Measurements from ENCODE around the gene TIMP3. TPM values are rescaled to one million over a fixed set of nuclear protein-coding genes. Genes with fewer than 3 reads are reported as not detected.
"Not testable (repeated sequence)": the region's sequence is repeated elsewhere in the genome, so short reads cannot be mapped to it uniquely, and the experiment has no call there.

Gene TIMP3
- total RNA-seq, result under 1 TPM; 0.08 to 0.14 TPM

DNA sequence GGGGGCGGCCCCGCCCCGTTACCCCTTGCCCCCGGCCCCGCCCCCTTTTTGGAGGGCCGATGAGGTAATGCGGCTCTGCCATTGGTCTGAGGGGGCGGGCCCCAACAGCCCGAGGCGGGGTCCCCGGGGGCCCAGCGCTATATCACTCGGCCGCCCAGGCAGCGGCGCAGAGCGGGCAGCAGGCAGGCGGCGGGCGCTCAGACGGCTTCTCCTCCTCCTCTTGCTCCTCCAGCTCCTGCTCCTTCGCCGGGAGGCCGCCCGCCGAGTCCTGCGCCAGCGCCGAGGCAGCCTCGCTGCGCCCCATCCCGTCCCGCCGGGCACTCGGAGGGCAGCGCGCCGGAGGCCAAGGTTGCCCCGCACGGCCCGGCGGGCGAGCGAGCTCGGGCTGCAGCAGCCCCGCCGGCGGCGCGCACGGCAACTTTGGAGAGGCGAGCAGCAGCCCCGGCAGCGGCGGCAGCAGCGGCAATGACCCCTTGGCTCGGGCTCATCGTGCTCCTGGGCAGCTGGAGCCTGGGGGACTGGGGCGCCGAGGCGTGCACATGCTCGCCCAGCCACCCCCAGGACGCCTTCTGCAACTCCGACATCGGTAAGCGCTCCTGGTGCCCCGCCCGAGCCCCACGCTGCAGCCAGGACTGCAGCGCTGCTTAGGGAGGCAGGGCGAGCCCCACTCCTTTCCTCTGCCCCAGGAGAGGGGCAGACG, at the start of gene TIMP3:
TSS of gene TIMP3 (plus strand) at position 169 of the 700 bp plus-strand sequence. CDS start at position 466, 297 bp downstream.
- Mint-ChIP-seq H3K9me3 (no peaks in the 10 kb centered on the region), H3K4me3 (no peak within 1 kb of the TSS), H3K4me1 (peaks cover 6% of the 10 kb centered on the region), H3K27ac (no peak within 1 kb of the TSS), H3K27me3 (peaks cover 64% of the 10 kb centered on the region), H3K36me3 (no peaks in the 10 kb centered on the region)
- DNase-seq, result peak; percentile 29

DNA sequence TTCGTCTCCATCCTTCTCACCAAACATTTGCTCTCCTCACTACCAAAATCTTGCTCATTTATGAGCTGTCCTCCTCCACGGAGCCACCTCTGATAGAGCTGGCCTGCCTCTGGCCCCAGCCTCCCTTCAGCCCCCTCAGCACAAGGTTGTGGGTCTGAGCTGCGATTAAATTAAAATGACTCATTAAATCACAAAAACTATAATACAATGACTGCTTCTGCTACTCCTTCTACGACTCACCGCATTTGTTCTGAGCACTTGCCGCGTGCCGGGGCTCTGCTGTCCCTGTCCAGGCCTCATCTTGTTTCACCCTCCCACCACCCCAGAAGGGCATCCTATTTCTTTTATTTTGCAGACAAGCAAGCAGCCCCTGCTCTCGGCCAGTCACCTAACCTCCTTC, 49.2 kb upstream of the TIMP3 start:
- H3K4me3 Mint-ChIP-seq, result no peak overlapping the region

DNA sequence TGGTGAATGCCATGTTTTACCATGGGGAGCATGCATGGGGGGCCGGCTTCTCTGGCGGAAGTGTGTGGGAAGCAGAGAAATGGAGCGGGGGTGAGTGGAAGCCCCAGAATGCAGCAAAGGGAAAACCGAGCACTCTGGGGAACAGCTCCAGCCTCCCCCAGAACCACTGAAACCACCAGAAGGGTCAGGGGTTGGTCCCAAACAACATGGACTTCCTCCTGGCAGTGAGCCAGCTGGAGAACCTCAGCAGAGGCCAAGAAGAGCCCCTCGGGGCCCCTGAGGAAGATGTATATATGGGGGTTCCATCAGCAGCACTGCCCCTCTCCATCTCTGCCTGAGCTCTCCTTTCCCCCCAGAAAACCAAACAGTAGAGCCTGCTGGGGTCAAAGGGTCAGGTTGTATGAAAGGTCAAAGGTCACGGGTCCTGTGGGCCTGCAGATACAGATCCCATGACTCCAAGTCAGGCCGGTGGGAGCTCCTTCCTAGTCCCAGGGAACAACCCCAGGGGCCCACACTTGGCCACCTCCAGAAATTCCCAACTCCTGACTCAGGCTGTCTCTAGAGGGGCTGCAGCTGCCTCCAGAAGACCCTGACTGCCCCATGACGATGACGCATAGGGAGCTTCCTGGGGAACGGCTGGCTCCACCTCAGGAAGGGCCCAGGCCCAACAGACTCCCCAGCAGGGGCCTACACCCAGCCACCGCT, 48.5 kb upstream of the TIMP3 start:
- Mint-ChIP-seq H3K4me3 (no peak overlapping the region), H3K4me1 (peaks cover 4% of the 10 kb centered on the region), H3K9me3 (no peaks in the 10 kb centered on the region), H3K36me3 (no peaks in the 10 kb centered on the region), H3K27ac (no peak overlapping the region), H3K27me3 (no peaks in the 10 kb centered on the region)
- no peak for DNase-seq

More for the DNA sequence above, 49.2 kb upstream of the TIMP3 start:
- Mint-ChIP-seq H3K27me3 (no peaks in the 10 kb centered on the region), H3K36me3 (no peaks in the 10 kb centered on the region), H3K9me3 (no peaks in the 10 kb centered on the region), H3K4me1 (peaks cover 4% of the 10 kb centered on the region), H3K27ac (no peak overlapping the region)
- no peak for DNase-seq

DNA sequence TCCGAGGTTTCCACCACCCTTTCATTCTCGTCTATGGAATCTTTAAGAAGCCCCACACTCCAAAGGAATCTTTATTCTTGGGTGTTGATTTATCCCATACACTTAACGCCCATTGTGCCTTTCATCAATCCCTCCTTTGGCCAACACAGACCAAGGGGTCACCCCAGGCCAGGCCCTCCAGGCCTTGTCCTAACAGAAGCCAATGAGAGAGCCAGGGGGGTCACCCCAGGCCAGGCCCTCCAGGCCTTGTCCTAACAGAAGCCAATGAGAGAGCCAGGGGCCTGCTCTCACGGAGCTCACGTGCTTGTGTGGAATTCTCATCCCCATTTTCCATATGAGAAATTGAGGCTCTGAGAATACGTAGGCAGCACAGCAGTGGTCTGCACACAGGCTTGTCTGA, 47.9 kb upstream of the TIMP3 start:
- Mint-ChIP-seq H3K36me3 (no peaks in the 10 kb centered on the region), H3K27me3 (no peaks in the 10 kb centered on the region), H3K27ac (no peak overlapping the region), H3K9me3 (no peaks in the 10 kb centered on the region), H3K4me3 (no peak overlapping the region), H3K4me1 (peaks cover 4% of the 10 kb centered on the region)
- DNase-seq, result no peak

DNA sequence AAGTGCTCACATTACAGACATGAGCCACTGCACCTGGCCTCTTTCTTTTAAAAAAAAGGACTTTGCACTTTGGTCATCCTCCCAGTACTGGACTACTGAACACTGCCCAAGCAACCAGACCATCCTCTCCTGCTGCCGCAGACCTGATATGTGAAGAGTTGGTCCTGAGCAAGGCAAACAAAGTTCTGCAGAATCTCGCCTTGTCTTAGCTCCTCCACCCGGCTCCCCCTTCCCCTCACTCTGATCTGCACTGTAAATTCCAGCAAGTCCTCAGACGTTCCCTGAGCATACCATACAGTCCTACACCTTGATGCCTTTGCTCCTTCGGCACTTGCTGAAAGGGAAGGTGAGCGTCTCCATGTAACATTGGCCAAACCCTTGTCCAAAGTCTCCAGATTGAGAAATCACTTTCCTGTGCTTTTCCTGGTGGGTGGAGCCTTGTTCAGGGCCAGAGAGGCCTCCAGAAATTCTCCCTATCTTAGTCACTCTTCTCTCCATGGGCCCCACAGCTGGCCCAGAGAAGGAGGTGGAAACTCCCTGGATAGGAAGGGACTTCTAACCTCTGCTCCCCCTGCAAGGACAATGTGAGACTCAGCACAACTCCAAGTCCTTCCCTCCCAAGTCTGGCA, 47.0 kb upstream of the TIMP3 start:
- DNase-seq, result no peak

DNA sequence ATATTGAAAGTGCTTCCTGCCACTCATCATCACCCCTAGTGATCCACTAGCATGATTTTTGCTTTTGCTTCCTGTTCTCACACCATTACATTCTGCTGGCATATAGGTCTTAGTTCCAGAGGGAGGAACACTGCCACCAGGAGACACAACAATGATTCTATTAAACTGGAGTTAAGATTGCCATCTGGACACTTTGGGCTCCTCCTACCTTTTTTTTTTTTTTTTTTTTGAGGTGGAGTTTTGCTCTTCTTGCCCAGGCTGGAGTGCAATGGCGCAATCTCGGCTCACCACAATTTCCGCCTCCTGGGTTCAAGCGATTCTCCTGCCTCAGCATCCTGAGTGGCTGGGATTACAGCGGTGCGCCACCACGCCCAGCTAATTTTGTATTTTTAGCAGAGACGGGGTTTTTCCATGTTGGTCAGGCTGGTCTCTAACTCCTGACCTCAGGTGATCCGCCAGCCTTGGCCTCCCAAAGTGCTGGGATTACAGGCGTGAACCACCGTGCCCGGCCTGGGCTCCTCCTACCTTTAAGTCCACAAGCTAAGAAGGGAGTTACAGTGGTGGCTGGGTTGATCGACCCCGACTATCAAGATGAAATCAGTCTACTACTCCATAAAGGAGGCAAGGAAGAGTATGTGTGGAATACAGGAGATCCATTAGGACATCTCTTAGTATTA, 44.3 kb upstream of the TIMP3 start:
- H3K27me3 Mint-ChIP-seq, result peaks cover 19% of the 10 kb centered on the region
- H3K4me1 Mint-ChIP-seq, H3K9me3 Mint-ChIP-seq, DNase-seq, H3K36me3 Mint-ChIP-seq, H3K4me3 Mint-ChIP-seq, H3K27ac Mint-ChIP-seq: not testable (repeated sequence)

More for the DNA sequence above, 47.0 kb upstream of the TIMP3 start:
- H3K27me3 Mint-ChIP-seq, result no peaks in the 10 kb centered on the region
- H3K27ac Mint-ChIP-seq, result no peak overlapping the region
- H3K4me1 Mint-ChIP-seq, result peaks cover 4% of the 10 kb centered on the region
- H3K9me3 Mint-ChIP-seq, result no peaks in the 10 kb centered on the region
- no peaks in the 10 kb centered on the region for H3K36me3 Mint-ChIP-seq
- no peak overlapping the region for H3K4me3 Mint-ChIP-seq

DNA sequence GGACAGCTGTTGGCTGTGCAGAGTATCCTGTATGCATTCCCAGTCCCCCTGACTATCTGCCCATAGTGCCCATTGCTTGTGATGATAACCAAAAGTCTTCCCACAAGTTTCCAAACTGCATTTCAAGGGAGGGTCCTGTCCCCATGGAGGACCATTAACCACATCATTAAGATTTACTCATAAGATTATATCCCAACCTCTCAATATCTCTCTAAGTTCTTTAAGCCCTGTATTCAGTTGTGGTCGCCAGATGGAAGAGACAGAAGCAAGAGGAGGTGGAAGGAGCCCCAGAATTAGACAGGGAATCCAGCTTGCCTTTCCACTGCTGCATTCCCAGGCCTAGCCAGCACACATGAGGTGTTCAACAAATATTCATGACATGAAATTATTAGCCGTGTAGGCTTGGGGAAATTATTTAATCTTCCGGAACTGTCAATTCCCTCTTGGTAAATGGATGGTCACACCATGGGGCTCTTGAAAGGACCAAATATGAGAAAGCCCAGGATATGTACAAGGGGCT, 42.6 kb upstream of the TIMP3 start:
- Mint-ChIP-seq H3K4me3 (no peak overlapping the region), H3K36me3 (no peaks in the 10 kb centered on the region), H3K4me1 (no peaks in the 10 kb centered on the region), H3K9me3 (no peaks in the 10 kb centered on the region), H3K27ac (no peak overlapping the region), H3K27me3 (peaks cover 32% of the 10 kb centered on the region)
- DNase-seq, result no peak

DNA sequence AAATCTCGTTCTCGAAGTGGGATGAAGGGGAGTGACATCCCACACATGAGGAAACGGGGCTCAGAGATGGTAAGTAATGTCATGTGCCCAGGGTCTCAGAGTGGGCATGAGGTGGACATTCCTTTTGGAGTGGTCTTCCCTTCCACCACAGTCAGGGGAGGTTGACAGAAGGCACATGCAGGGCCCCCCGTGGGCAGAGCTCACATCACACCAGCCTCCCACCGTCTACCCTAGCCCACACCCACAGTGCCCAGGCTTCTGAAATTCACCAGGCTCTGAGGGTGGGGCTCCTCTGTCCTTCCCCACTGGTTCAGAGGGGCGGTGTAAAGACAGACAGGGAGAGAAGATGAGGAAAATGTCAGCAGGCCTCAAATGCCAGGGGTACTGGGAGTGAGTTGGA, 41.1 kb upstream of the TIMP3 start:
- Mint-ChIP-seq H3K27ac (no peak overlapping the region), H3K9me3 (no peaks in the 10 kb centered on the region), H3K27me3 (peaks cover 32% of the 10 kb centered on the region), H3K4me1 (peaks cover 3% of the 10 kb centered on the region), H3K36me3 (no peaks in the 10 kb centered on the region), H3K4me3 (no peak overlapping the region)
- no peak for DNase-seq

DNA sequence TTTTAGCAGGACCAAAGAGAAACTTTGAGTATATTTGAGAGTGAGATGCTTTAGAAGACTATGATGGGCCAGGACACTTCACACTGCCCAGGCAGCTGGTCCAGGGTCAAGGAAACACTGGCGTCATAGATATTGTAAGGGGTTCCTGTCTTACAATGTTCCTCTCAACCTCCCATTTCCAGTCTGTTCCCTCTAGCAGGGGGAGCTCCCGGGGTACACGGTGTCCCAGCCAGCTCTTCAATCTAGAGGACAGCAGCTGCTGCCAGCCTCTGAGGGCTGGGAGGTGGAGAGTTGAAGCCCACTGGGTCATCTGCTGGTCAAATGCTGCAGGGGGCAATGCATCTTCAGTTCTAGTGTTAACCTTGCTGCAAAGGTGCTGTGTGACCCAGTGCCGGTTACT, 40.7 kb upstream of the TIMP3 start:
- DNase-seq, result no peak
- H3K36me3 Mint-ChIP-seq, result no peaks in the 10 kb centered on the region

DNA sequence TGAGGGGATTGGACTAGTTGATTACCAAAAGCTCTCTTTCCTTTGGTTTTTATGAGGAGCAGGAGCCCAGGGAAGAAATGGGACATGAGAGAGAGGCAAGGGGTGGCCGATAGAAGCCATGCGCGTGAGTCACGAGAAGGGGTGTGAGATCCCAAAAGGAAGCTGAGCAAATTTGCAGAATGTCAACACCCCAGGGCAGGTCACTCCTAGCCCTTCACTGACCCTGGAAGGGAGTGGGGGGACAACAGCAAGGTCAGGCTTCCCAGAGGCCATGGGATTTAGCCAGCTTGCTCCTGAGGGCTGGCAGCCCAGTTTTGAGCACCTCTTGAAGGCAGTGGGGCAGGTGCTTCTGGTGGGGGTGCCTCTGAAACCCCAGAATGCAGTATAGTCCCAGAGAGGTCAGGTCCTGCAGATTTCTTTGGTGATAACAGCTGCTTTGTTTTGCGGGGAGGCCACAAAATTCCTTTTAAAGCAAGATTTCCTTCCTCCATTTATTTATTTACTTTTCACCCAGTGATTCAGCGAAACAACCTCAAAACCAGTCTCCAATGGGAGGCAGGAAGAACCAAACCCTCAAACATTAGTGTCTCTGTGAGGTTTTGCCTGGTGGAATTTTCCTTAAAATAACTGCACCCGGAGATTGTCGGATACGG, 40.1 kb upstream of the TIMP3 start:
- no peak overlapping the region for H3K4me3 Mint-ChIP-seq
- DNase-seq, result no peak
- H3K4me1 Mint-ChIP-seq, result peaks cover 3% of the 10 kb centered on the region
- H3K27me3 Mint-ChIP-seq, result peaks cover 32% of the 10 kb centered on the region
- no peaks in the 10 kb centered on the region for H3K36me3 Mint-ChIP-seq
- H3K9me3 Mint-ChIP-seq, result no peaks in the 10 kb centered on the region
- no peak overlapping the region for H3K27ac Mint-ChIP-seq

More for the DNA sequence above, 40.7 kb upstream of the TIMP3 start:
- Mint-ChIP-seq H3K4me3 (no peak overlapping the region), H3K27ac (no peak overlapping the region), H3K27me3 (peaks cover 32% of the 10 kb centered on the region), H3K9me3 (no peaks in the 10 kb centered on the region), H3K4me1 (peaks cover 3% of the 10 kb centered on the region)

DNA sequence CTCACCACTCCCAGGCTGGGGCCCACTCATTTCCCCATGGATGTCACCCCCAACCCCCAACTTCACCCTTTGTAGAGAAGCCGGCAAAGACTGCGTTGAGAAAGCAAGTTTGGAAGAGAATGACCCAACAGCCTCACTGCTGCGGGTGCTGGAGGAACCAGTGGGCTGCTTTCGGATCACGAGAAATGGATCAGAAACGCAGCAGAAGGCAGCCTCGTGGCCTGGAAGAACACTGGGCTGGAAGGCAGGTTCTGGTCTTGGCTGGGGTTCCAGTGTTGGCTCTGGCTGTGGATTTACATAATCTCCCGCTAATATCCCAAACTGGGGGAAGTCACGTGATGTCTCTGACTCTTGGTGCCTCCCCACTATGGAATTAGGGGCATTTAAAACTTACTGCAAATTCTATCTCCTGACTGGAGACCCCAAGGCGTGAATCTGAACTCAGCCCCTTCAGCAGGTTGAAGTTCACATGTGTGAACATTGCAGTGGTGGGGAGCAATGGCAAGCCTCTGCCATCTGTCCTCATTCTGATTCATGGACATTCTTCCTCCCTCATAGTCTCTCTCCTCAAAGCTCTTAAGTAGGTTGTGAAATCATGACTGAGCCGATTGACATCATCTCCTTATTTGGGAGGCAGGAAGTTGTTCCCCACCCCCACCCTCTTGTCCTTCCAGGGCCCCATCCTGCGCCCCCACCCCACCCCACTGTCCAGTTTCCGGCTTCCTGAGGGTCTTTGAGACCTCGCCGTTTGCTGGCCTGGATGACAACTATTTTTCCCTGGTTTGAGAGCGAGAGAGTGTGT, 37.0 kb upstream of the TIMP3 start:
- H3K36me3 Mint-ChIP-seq, result no peaks in the 10 kb centered on the region
- no peak overlapping the region for H3K27ac Mint-ChIP-seq
- no peaks in the 10 kb centered on the region for H3K9me3 Mint-ChIP-seq
- H3K27me3 Mint-ChIP-seq, result peaks cover 32% of the 10 kb centered on the region
- peaks cover 3% of the 10 kb centered on the region for H3K4me1 Mint-ChIP-seq
- DNase-seq, result no peak
- H3K4me3 Mint-ChIP-seq, result no peak overlapping the region

DNA sequence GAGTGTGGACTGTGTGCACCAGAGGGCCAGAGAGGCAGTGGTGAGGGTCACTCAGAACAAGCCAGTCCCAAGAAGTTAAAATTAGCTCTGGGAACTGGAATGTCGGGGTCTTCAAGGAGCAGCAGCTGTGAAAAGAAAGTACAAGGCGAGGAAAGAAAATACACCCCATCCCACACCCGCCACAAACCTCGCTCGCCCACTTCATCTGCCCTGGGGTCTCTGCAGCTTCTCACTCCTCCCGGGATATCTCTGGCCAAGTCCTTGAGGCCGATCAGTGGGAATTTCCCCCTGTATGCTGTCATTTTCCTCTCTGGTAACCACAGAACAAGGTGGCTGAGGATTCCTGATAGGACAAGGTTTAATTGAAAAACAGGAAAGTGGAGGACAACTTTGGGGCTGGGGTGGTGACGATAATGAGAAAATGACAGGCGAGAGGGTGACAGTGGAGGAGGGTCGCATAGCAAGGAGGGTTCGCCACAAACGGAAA, 36.3 kb upstream of the TIMP3 start:
- no peaks in the 10 kb centered on the region for H3K9me3 Mint-ChIP-seq
- DNase-seq, result no peak
- H3K36me3 Mint-ChIP-seq, result no peaks in the 10 kb centered on the region
- H3K27me3 Mint-ChIP-seq, result peaks cover 31% of the 10 kb centered on the region
- peaks cover 3% of the 10 kb centered on the region for H3K4me1 Mint-ChIP-seq
- H3K4me3 Mint-ChIP-seq, result no peak overlapping the region
- no peak overlapping the region for H3K27ac Mint-ChIP-seq

DNA sequence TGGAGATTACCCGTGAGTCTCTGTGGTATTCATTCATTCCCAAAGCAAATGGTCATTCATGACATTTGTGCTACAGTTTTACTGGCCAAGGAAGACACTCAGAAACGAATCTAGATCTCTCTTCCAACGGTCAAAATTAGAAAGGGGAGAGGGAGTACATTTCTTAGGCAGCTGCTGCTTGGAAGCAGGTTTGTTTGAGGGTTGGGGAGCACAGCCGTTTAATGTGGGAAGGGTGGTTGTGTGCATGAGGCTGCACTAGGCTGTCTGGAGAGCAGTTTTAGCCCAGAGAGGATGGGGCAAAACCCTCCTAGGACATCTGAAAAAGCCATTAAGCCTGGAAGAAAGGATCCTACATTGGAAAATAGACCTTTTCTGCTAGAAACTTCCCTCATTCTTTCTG, 29.7 kb upstream of the TIMP3 start:
- Mint-ChIP-seq H3K27me3 (no peaks in the 10 kb centered on the region), H3K36me3 (no peaks in the 10 kb centered on the region), H3K4me1 (no peaks in the 10 kb centered on the region), H3K27ac (no peak overlapping the region), H3K4me3 (no peak overlapping the region), H3K9me3 (no peaks in the 10 kb centered on the region)
- no peak for DNase-seq

DNA sequence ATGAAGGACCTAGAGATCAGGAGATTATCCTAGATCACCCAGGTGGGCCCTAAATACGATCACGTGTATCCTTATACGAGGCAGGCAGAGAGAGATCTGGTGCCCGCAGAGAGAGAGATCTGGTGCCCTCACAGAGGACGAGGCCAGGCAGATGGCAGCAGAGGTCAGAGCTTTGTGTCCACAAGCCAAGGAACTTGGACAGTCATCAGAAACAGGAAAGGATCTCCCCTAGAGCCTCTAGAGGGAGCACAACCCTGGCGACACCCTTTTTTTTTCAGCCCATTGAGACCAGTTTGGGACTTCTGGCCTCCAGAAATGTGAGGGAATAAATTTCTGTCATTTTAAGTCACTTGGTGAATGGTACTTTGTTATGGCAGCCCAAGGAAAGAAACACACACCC, 25.5 kb upstream of the TIMP3 start:
- H3K27ac Mint-ChIP-seq, result no peak overlapping the region
- no peaks in the 10 kb centered on the region for H3K4me1 Mint-ChIP-seq
- no peaks in the 10 kb centered on the region for H3K9me3 Mint-ChIP-seq
- H3K36me3 Mint-ChIP-seq, result no peaks in the 10 kb centered on the region
- DNase-seq, result no peak
- H3K27me3 Mint-ChIP-seq, result no peaks in the 10 kb centered on the region
- H3K4me3 Mint-ChIP-seq, result no peak overlapping the region

Measured in activated naive CD8-positive, alpha-beta T cell treated with anti-CD3 and anti-CD28 coated beads for 36 hours (primary cell).